GM19043 (cell line): ENCODE measurements around the gene AKT2.

ENCODE experiments used
- ATAC-seq: cut with Tn5 transposase; IDR thresholded peaks from one replicate; pipeline ENCODE4 v1.9.1; 2021; ENCODE audit warnings: low read depth; ENCODE audit not compliant: unreplicated experiment

Gene AKT2

GRCh38 chr19:40274585-40275544 lies 10.3 kb downstream of the AKT2 start:
- ATAC-seq: no peak

GRCh38 chr19:40273469-40274360 lies 11.4 kb downstream of the AKT2 start:
- no peak for ATAC-seq

- ATAC-seq: no peak
Observed at GRCh38 chr19:40272261-40272660, 12.9 kb downstream of the AKT2 start.

GRCh38 chr19:40271706-40272105 lies 13.4 kb downstream of the AKT2 start:
- ATAC-seq: no peak

GRCh38 chr19:40270362-40271089 lies 14.6 kb downstream of the AKT2 start:
- no peak for ATAC-seq

GRCh38 chr19:40269216-40269940 lies 15.8 kb downstream of the AKT2 start:
- no peak for ATAC-seq

- ATAC-seq: no peak
Observed at GRCh38 chr19:40267601-40267997, 17.5 kb downstream of the AKT2 start.

GRCh38 chr19:40266912-40267600 lies 18.1 kb downstream of the AKT2 start:
- no peak for ATAC-seq

GRCh38 chr19:40266119-40266518 lies 19.0 kb downstream of the AKT2 start:
- ATAC-seq: no peak

GRCh38 chr19:40265763-40266099 lies 19.4 kb downstream of the AKT2 start:
- ATAC-seq: no peak

GRCh38 chr19:40265055-40265762 lies 19.9 kb downstream of the AKT2 start:
- ATAC-seq: no peak

- ATAC-seq: no peak
Observed at GRCh38 chr19:40264314-40265054, 20.7 kb downstream of the AKT2 start.

GRCh38 chr19:40263440-40264313 lies 21.5 kb downstream of the AKT2 start:
- ATAC-seq: no peak

- no peak for ATAC-seq
Observed at GRCh38 chr19:40262422-40262821, 22.7 kb downstream of the AKT2 start.

GRCh38 chr19:40261631-40262030 lies 23.5 kb downstream of the AKT2 start:
- no peak for ATAC-seq

GRCh38 chr19:40257096-40257517 lies 28.0 kb downstream of the AKT2 start:
- no peak for ATAC-seq

GRCh38 chr19:40256512-40256911 lies 28.6 kb downstream of the AKT2 start:
- no peak for ATAC-seq
